Muscle layer of colon (tissue), 2 donors: ENCODE results near the gene CHMP5.
A peak's percentile ranks its signal among the peaks of the same experiment; 100 is the strongest.

ENCODE experiments used
- H3K27ac ChIP-seq: one replicate; pipeline ENCODE4 v1.7.0; 2013; ENCODE audit warnings: low read depth, mild to moderate bottlenecking, low read length, moderate library complexity
- H3K27me3 ChIP-seq, 2 donors: one replicate each; pipeline ENCODE4 v1.7.0; 2013; ENCODE audit warnings: low read length in 2 of 2, mild to moderate bottlenecking in 2 of 2; ENCODE audit not compliant: insufficient read depth in 2 of 2, control insufficient read depth in 1 of 2
- H3K36me3 ChIP-seq: one replicate; pipeline ENCODE4 v1.7.0; 2013; ENCODE audit warnings: mild to moderate bottlenecking, low read length; ENCODE audit not compliant: insufficient read depth
- H3K4me1 ChIP-seq: one replicate; pipeline ENCODE4 v1.7.0; 2013; ENCODE audit warnings: mild to moderate bottlenecking, low read length; ENCODE audit not compliant: insufficient read depth
- H3K4me3 ChIP-seq, 2 donors: one replicate each; pipeline ENCODE4 v1.7.0; 2013; ENCODE audit warnings: low read length in 2 of 2, low read depth in 1 of 2, mild to moderate bottlenecking in 1 of 2, moderate library complexity in 1 of 2
- H3K9ac ChIP-seq: one replicate; pipeline ENCODE4 v1.7.0; 2013; ENCODE audit warnings: low read length
- H3K9me3 ChIP-seq: one replicate; pipeline ENCODE4 v1.7.0; 2013; ENCODE audit warnings: mild to moderate bottlenecking, low read length
- donor health status: abdominal sarcoma.
- donor health status: Adenocarcinoma of cecum.

CHMP5 gene

DNA sequence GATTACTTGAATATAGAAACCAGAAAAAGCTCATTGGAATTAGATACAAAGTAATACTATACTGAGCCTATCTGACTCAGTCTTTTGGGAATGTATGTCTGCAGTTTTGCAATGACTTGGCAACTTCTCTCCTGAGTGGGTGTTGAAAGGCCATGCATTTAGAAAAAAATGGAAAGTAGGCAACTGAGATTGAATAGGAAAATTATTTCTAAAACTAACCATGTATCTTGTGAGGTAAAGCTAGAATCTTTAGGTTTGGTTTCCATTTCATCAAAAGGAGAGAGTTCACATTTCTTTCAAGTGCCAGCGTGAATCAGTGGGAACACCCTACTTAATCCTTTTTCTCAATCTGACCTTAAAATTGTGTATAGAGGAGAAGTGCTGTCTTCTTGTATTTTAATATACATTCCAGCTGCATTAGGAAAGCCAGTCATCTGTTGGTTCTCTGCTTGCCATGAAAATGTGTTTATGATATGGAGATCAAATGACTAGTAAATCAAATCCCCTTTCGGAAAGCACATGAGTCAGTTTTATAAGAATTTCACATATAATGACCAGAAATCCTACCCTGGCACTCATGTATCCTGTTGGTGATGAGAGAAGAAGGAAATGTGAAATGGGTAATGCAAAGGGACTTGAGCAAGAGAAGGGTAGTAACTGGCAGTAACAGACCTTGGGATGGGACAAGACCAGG is 55.9 kb downstream of the CHMP5 start:
- Histone ChIP-seq H3K27me3 (no peaks in the 10 kb centered on the region), H3K36me3 (peaks cover 64% of the 10 kb centered on the region), H3K4me3 (no peak overlapping the region), H3K27ac (peak overlapping the region; percentile 49), H3K9me3 (no peaks in the 10 kb centered on the region), H3K9ac (no peak overlapping the region), H3K4me1 (peaks cover 15% of the 10 kb centered on the region)

DNA sequence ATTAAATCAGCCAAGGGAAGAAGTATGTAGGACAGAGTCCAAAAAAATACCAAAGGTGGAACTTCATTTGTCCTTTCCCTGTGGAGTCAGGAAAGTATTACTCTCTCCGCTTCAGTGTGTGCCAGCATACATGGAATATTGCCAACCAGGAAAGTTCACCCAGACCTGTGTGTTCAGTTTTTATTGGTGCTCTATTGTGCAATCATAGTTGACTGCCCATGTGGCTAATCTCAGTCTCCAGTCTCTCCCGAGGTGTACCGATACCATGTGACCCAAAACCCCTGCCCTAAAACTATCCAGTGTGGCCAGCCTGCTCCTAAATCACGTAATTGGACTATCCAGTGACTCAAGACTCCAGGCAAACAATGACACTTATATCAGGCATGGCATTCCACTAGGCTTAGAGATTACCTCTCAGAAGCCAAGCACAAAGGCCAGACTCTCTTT is 64.3 kb downstream of the CHMP5 start:
- Histone ChIP-seq H3K27me3 (no peaks in the 10 kb centered on the region), H3K4me1 (peaks cover 13% of the 10 kb centered on the region), H3K36me3 (peaks cover 15% of the 10 kb centered on the region), H3K4me3 (no peak overlapping the region), H3K9me3 (no peaks in the 10 kb centered on the region), H3K9ac (no peak overlapping the region), H3K27ac (peak overlapping the region; percentile 59)

DNA sequence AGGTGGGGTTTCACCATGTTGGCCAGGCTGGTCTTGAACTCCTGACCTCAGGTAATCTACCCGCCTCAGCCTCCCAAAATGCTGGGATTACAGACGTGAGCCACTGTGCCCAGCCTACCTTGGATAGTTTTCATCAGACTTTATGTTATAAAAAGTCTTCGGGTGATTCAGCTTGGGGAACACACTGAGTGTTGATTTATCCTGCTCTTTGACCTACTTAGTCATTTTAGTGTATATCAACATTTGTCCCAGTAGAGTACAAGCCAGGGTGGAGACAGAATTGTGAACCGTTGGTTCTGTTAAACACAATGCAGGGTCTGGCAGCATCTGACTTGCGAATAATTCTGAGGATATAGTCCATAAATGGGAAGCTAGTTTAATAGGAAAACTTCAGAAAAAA is 65.1 kb downstream of the CHMP5 start:
- H3K9me3 ChIP-seq: no peaks in the 10 kb centered on the region
- H3K9ac ChIP-seq: no peak overlapping the region
- H3K4me1 ChIP-seq: peaks cover 13% of the 10 kb centered on the region
- H3K27ac ChIP-seq: no peak overlapping the region
- no peak overlapping the region for H3K4me3 ChIP-seq
- peaks cover 15% of the 10 kb centered on the region for H3K36me3 ChIP-seq
- no peaks in the 10 kb centered on the region for H3K27me3 ChIP-seq

DNA sequence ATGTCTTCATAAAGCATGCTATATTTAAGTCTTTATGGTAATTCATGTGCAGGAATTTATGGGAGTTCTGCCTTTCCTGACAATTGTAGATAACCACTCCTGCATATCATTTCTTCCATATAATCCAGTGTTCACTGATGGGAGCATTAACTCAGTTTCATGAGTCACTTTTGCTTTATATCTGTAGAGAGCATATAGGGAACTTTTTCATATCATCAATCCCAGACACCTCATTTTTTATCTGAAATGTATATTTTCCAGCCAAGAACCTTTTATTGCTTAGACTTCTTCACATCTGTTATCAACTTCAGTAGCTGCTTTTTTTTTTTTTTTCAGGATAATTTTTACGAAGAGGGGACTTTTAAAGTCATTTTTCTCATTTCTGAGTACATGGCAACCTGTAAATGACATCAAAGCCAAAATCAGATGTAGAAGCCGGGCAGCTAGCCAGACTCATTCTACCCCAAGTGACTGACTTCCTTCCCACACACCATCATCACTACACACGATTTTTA is 66.6 kb downstream of the CHMP5 start:
- Histone ChIP-seq H3K36me3 (peaks cover 15% of the 10 kb centered on the region), H3K9me3 (no peaks in the 10 kb centered on the region), H3K4me3 (no peak overlapping the region), H3K4me1 (peaks cover 13% of the 10 kb centered on the region), H3K27ac (no peak overlapping the region), H3K9ac (no peak overlapping the region), H3K27me3 (no peaks in the 10 kb centered on the region)
